GM19395 (cell line): ENCODE measurements around the gene GUCY2C.
"Not testable (repeated sequence)": the region's sequence is repeated elsewhere in the genome, so short reads cannot be mapped to it uniquely, and the experiment has no call there.

Experiments used
- ATAC-seq: cut with Tn5 transposase; IDR thresholded peaks from one replicate; pipeline ENCODE4 v1.9.1; 2021; ENCODE audit warnings: mild to moderate bottlenecking, moderate library complexity; ENCODE audit not compliant: unreplicated experiment

Gene GUCY2C

DNA sequence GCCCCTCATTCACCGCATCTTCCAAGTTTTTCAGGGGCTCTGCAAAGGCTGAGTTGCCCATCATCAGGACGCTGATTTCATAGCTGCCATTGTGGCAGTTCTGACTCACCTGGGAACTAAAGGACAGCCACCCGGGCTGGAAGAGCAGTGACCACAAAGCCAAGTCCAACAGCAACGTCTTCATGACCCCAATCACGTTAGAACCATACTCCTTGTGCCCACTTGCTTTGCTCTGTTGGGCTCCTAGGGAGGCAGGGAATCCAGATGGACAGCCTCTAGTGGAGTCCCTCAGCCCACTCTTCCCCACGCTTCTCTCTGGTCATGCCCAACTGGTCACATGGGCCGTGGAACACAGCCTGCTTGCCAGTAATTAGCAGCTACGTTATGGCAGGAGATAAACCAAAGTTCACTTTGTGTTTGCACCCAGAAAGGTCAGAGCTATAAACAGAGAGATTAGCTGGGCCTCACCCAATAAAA is at the start of gene GUCY2C:
Gene GUCY2C, minus strand, starts transcription at position 335 of the 477 bp plus-strand sequence. Its CDS starts 151 bp downstream, at position 184.
- no peak for ATAC-seq

DNA sequence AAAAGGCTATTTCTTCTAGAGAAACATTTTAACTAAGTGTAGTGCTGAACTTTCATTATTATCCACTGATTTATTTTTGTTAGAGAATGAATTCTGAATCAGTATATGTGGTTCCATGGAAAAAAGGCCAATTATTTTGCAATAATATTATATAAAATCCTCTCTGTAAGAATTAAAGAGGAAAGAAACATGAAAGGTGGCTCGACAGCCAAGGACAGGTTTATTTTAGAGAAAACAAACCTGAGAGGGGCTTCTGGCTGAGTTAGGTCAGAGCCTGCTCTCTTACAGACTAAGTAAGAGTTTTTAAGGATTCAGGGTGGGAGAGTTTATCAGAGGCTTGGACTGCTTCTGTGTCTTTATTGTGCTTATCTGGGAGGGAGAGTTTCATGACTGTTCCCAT is 46.7 kb upstream of the GUCY2C start:
- no peak for ATAC-seq

DNA sequence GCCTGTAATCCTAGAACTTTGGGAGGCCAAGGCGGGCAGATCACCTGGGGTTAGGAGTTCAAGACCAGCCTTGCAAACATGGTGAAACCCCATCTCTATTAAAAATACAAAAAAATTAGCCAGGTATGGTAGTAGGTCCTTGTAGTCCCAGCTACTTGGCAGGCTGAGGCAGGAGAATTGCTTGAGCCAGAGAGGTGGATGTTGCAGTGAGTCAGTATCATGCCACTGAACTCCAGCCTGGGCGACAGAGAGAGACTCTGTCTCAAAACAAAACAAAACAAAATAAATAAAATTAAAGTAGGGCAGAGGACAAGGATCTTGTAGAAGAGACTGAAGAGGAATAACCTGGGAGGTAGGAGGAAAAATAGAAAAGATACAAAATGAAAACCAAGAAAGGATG is 45.5 kb upstream of the GUCY2C start:
- ATAC-seq = no peak

DNA sequence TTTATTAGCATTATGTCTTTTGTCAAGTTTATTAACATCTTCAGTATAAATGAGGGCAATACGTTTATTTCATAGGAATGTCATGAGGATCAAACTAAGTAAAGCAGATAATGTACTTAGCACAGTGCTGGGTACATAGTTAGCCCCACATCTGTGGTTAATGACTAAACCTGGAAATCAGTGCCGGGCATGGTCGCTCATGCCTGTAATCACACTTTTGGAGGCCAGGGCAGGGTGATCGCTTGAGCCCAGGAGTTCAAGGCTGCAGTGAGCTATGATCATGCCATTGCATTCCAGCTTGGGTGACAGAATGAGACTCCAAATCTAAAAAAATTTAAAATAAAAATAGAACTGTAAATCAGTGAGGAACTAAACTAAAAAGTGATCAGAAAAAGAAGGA is 44.8 kb upstream of the GUCY2C start:
- ATAC-seq = no peak

DNA sequence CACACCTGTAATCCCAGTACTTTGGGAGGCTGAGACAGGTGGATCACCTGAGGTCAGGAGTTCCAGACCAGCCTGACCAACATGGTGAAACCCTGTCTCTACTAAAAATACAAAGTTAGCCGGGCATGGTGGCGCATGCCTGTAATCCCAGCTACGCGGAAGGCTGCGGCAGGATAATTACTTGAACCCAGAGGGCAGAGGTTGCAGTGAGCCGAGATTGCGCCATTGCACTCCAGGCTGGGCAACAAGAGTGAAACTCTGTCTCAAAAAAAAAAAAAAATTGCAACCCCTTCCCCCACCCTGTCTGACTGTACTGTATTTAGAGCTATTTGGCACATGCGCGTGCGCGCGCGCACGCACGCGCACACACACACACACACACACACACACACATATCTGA is 40.0 kb upstream of the GUCY2C start:
- not testable (repeated sequence) for ATAC-seq

DNA sequence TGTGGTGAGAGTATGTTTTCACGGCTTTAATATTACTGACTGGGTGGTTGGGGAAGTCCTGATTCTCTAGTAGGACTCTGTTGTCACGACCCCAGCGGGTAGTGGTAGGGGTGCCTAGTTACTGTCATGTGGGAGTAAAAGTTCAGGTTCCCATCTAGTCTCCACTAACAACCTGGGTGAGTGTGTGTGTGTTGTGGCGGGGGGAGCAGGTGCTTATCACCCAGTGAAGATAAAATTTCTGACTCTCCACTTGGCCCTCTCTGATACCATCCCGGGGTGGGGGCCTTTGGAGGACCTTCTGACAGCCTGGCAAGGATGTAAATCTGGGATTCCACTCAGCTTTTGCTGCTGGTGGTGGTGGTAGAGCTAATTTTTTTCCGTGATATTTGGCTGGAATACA is 35.4 kb upstream of the GUCY2C start:
- no peak for ATAC-seq

DNA sequence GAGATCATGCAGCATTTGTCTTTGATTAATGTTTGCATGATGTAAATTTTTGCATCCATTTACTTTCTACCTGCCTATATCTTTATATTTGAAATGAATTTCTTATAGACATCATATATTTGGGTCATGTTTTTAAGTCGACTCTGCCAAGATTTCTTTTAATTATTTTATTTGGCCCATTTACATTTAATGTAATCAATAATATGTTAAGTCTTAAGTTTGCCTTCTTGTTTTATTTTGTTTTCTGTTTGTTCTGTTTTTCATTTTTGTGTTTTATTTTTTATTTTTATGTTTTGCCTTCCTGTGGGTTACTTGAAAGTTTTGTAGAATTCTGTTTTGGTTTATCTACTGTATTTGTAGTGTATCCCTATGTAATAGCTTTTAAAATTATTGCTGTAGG is 33.2 kb upstream of the GUCY2C start:
- ATAC-seq = no peak

DNA sequence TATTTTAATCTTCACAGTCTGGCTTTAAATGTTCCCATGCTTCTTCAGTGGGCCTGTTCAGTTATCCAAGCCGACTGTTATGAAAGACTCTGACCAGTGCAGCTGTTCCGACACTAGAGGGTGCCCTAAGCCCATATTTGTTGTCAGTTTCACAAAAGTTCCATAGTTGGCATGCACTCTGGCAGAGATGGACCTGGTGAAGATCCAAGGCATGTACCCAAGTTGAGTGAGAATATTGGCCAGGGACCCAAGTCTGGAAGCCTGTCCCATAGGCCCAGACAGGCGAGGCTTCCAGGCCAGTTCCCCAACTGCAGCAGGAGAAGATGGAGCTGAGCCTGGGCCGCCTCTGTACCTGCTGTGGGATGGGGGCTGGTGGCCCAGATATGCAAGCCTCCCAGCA is 27.4 kb upstream of the GUCY2C start:
- peak; percentile 69 for ATAC-seq

DNA sequence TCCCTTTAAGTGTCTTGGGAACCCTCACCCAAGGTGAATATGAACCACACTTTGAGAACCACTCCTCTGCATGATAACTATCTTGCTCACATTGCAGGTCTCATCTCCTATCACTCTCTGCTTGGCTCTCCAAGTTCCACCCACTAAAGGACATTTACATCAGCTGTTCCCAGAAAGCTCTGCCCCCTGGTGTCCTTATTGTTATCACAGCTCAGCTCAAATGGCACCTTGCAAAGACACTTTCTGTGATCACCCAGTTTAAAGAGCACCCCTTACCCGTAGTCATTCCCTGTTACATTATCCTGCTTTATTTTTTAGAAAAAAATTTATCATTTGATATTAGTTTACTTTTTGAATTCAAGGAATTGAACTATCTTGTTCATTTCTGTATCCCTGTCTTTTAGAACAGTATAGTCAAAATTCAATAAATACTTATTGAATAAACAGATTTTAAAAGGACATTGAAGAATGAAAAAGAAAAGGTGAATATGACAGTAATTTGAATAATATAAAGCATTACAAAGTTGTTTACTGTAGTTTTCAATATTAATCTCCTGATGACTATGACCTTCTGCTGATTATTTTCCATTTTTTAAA is 20.5 kb upstream of the GUCY2C start:
- peak; percentile 80 for ATAC-seq

DNA sequence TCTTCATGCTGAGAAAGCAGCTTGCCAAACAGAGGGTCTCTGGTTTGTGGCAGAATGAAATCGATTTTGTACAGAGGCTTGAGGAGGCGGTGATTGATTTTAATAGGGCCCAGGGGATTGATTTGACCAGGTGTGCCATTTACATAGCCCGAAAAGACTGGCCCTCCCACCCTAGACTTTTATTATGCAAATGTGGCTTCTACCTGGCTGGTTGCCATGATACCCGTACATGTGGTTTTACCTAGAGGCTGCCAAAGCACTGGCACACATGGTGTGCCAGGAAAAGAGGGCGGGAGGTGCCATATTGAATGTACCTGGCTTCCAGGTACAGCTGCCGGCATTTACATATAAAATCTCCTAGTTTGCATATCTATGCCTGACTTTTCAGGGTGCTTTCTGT is 18.0 kb upstream of the GUCY2C start:
- ATAC-seq = no peak

DNA sequence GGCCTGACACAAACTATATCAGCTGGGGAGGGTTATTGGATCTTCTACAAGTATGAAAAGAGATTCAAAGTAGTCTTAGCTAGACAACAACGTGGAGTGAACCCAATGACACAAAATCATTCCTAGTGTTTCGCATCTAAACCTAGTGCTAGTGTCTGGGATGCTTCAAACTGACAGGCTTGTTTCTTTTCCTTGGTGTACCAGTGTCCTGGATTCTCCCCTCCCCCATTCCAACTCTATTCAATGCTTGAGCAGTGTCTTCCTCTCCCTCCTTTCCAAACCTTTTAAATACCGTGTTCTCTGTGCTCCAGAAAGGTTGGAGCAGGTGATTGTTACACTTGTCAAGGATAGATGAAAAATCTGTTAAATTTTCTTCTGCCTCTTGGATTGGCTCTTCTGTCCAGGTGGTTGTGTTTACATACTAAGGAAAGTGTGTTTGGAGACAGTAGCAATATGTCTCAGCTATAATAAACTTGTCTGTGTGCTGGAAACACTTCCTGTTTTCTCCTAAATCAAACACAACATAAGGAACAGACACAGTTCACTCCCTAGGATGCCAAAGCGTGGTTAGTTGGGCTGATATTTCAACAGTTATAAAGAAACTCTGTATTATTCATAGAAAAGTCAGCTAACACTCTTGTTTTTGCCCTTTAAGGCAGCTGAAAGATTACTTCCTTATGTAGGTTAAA is 14.4 kb upstream of the GUCY2C start:
- no peak for ATAC-seq

DNA sequence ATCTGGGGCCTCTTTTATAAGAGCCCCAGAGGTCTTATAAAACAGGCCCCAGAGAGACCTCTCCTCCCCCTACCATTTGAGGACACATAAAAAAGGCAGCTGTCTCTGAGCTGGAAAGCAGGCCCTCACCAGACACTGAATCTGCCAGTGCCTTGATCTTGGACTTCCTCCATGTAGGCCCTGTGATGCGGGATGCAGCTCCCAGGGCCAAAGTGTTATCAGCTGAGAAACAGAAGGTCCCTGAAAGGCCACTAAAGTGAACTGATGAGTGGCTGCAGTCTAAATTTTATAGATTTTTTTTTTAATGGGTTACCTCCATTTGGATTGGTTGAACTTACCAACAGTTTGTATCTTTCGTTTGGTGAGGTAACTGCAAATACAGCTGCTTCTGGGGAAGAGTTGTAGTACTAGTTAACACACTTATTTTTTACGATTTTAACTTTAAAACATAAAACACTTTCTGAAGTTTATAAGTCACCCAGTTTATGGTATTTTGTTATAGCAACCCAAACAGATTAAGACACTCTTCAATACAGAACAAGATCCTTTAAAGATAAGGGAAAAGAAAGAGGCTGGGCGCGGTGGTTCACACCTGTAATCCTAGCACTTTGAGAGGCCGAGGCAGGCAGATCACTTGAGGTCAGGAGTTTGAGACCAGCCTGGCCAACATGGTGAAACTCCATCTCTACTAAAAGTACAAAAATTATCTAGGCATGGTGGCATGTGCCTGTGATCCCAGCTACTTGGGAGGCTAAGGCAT is 5.6 kb upstream of the GUCY2C start:
- no peak for ATAC-seq

DNA sequence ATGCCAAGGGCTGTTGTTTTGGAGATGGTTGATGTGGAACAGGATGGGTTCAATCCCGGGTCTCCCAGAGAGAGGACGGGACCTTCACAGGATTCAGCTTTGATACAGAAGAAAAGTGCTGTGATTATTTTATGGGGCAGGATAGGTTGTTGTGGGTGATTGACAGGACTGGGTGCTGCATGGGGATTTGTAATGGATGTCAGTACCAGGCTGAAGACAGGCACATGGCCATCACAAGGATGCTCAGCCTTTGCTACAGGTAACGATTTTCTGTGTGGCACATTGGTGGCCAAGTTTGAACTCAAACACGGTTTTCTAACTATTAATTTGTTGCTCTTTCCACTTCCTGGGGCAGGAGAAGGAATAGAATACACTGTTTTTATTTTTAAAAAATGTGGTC is 4.5 kb upstream of the GUCY2C start:
- ATAC-seq = no peak

DNA sequence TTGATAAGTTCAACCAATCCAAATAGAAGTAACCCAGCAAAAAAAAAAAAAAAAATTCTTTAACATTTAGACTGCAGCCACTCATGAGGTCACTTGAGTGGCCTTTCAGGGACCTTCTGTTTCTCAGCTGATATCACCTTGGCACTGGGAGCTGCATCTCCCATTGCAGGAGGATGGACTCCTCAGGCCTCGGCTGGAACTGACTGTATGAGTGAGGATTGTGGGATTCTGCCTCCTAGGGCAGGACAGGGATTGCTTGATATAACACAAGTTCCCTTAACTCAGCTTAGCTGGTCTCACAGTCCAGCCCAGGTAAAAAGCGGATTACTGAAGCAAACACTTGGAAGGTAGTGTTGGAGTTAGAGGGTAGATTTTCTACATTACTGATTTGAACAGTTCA is 3.5 kb upstream of the GUCY2C start:
- ATAC-seq = no peak

DNA sequence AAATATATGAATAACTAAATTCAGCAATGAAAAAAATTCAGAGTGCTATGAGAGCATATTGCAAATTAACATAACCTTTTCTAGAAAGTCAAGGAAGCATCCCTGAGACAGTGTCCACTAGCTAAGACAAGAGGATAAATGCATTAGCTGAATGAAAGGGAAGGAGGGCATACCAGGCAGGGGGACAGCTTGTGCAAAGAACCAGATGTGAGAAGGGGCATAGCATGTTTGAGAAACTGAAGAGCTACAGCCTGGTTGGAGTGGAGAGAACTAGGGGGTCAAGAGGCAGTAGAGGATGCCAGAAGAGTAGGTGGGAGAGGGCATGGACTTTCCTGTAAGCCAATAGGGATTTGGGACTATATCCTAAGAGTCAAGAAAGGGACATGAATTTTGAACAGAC is 2.2 kb upstream of the GUCY2C start:
- ATAC-seq = no peak

DNA sequence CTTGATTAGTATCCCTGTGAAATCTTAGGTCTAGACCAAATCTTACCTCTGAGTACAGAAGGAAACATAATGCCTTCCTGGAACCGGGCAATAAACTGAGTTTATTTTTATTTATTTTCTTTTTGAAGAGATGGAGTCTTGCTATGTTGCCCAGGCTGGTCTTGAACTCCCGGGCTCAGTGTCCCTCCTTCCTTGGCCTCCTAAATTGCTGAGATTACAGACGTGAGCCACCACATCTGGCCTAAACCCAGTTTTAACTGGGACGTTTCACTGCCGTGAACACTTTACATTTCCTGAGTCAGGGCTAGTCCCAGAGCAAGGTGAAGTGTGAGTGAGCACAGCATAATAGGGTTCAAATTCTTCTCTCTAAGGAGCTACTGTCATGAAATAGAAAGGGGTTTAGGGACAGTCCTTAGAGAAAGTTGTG is 671 bp downstream of the GUCY2C start:
- ATAC-seq = no peak

DNA sequence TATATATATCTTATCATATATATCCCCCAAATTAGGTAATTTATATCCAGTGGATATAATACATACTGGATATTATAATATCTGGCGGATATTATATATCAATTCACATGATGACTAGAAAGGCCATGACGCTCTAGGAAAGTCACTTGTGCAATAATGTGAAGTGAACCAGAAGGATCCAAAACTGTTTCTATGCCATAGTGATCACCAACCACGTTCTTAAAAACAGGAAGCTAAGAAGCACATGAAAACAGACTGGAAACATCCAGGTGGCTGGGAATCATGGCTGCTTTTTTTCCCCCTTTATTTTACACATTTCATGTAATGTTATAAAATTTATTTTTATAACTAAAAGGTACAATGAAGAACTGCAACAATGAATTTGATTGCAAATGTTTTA is 1.4 kb downstream of the GUCY2C start:
- no peak for ATAC-seq

DNA sequence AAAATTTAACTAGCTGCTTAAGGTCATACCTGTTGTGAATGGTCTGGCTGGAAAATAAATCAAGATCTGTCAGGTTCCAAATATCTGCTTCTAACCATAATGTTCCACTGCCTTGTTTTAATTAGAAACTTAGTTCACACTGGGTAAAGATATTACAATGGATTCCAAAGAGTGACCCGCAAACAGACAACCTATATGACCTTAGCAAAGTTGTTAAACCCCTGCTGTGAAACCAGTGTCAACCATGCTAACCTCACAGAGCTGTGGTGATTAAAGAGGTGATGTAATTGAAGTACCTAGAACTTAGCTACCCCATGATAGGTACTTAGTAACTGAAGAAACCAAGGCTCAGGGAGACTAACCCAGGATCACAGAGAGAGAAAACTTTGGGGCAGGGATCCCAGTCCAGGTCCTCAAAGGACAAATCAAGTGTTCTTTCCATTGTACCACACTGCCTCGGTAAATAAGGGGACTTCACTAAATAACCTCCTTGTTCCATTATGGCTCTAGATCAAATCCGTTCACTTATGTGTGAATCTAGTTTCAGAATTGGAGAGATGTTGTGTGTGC is 2.2 kb downstream of the GUCY2C start:
- no peak for ATAC-seq

DNA sequence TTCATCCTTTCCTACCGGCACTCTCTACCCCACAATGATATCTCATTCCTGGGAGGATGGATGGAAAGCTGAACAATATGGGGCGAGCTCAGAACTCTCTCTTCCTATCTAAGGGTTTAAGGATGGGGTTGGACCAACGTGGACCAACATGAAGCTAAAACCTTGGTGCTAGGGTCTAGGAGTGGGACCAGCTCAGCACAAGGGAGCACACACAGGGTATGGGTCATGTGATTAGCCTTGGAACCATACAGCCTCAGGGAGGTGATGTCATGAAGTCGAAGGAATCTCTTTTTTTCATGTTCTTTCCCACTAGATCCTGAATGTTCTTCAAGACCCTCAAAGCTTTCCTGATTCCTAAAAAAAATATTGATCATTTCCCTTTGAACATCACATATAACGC is 3.3 kb downstream of the GUCY2C start:
- no peak for ATAC-seq

DNA sequence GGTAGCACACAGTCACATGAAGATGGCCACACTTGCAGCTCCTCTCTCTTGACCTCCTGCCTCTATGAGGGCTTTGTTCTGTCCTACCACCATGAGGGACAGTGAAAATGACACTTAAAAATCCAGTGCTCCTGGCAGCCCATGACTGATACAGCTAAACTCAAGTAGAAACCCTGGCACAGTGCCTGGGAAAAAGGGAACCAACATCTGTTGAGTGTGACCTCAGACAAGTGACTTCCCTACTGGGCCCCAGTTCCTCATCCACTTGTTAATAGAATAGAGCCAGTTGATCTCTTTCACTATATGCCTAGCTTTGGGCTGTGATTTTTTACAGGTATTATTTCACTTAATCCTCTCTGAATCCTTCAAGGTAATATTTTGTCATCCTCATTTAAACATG is 4.8 kb downstream of the GUCY2C start:
- no peak for ATAC-seq

DNA sequence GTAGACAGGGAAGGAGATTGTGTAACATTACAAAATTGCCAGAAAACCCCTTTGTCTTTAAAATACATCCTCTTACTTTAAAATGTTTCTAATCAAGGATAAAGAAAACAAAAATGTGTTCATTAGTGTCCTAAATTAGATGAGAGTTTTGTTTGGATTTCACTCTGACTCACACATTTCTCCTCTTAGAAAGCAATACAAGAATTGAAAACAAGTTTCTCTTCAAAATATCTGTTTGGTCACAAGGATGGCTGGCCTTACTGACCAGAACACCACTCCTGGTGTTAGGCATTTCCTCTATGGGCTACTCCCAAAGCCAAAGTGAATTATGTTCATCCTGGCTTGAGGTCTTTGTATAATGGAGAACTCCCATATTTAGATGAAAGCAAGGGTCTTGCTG is 6.4 kb downstream of the GUCY2C start:
- ATAC-seq = no peak

DNA sequence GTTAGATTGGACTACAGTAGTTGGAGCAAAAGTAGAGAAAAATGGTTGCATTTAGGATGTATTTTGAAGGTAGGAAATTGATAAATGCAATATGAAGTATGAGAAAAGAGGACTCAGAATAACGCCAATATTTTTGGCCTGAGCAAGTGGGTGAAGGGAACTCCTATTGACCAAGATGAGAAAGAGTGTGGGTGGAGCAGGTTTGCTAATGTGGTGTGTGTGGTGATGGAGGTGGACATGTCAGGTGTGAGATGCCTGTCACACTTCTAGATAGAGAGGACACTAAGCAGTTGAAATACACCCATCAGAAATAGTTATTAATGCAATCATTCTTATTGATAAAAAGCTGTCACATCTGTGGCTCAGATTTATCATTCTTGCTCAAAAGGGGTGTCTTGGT is 7.3 kb downstream of the GUCY2C start:
- no peak for ATAC-seq
